AG10803 (cell line): ENCODE measurements around the gene ZNF592.

ENCODE experiments used
- DNase-seq: peaks from one replicate; pipeline ENCODE4 v3.0.0; 2010; ENCODE audit warnings: low read depth
- H3K4me3 ChIP-seq: 2 replicates; pipeline ENCODE4 v1.5.1; 2011; ENCODE audit warnings: mild to moderate bottlenecking, low read length, control low read depth
- CTCF ChIP-seq: conservative IDR thresholded peaks from 2 replicates; pipeline ENCODE4 v1.5.1; 2011; ENCODE audit warnings: mild to moderate bottlenecking, low read length, control low read depth, inconsistent platforms

ZNF592 gene

GRCh38 chr15:84760219-84760618 is 11.8 kb downstream of the ZNF592 start:
- no peak for DNase-seq
- TF ChIP-seq CTCF, result no peak
- no peak overlapping the region for H3K4me3 ChIP-seq

- DNase-seq, result no peak
- no peak overlapping the region for H3K4me3 ChIP-seq
- no peak for TF ChIP-seq CTCF
Measured at GRCh38 chr15:84761607-84762131, 13.3 kb downstream of the ZNF592 start.

GRCh38 chr15:84762840-84763572 is 14.6 kb downstream of the ZNF592 start:
- no peak for DNase-seq
- H3K4me3 ChIP-seq, result no peak overlapping the region
- TF ChIP-seq CTCF, result no peak

- H3K4me3 ChIP-seq, result no peak overlapping the region
- no peak for DNase-seq
- no peak for TF ChIP-seq CTCF
Measured at GRCh38 chr15:84764585-84764984, 16.2 kb downstream of the ZNF592 start.

- no peak overlapping the region for H3K4me3 ChIP-seq
- no peak for DNase-seq
- TF ChIP-seq CTCF, result no peak
Measured at GRCh38 chr15:84764989-84765388, 16.6 kb downstream of the ZNF592 start.

GRCh38 chr15:84765675-84766074 is 17.3 kb downstream of the ZNF592 start:
- DNase-seq, result no peak
- no peak for TF ChIP-seq CTCF
- H3K4me3 ChIP-seq, result no peak overlapping the region

- H3K4me3 ChIP-seq, result no peak overlapping the region
- DNase-seq, result no peak
- no peak for TF ChIP-seq CTCF
Measured at GRCh38 chr15:84766461-84767035, 18.2 kb downstream of the ZNF592 start.
